ENCODE results near the gene ABCA5. TPM values are rescaled to one million over a fixed set of nuclear protein-coding genes. Genes with fewer than 3 reads are reported as not detected.

Gene ABCA5
- total and polyA plus RNA-seq, 2 experiments from 2014 or later = 9.4 to 9.7 TPM

- no peak for DNase-seq
- in situ Hi-C loops (cut with MboI) = no loop called here
- WGBS, 2 experiments (ENCODE audit: low coverage in 1 of 2, low lambda C conversion rate in 2 of 2, missing lambda C conversion rate in 2 of 2) = 54 to 57% methylated on average over 15 of the region's 15 CpGs
- H2AFZ ChIP-seq = peak overlapping the region; percentile 95
- TF ChIP-seq EZH2 (IDR thresholded peaks at IDR 0.05; ENCODE audit: insufficient read depth, poor library complexity, severe bottlenecking) (no peak), EZH2phosphoT487 (IDR thresholded peaks at IDR 0.05; ENCODE audit: insufficient read depth, low read depth) (no peak)
- peak overlapping the region; percentile 86 for H3K4me3 ChIP-seq
- no peaks in the 10 kb centered on the region for H3K36me3 ChIP-seq (ENCODE audit: low read depth)
- peaks cover 17% of the 10 kb centered on the region for H3F3A ChIP-seq (ENCODE audit: insufficient read depth)
- no peaks in the 10 kb centered on the region for H3K27me3 ChIP-seq (replicated peaks; ENCODE audit: insufficient read depth)
- H3K9ac ChIP-seq = peak overlapping the region; percentile 79
- no peaks in the 10 kb centered on the region for H3K9me3 ChIP-seq (ENCODE audit: low read depth)
- H4K20me1 ChIP-seq (ENCODE audit: insufficient read depth) = no peaks in the 10 kb centered on the region
- no peaks in the 10 kb centered on the region for H3K9me2 ChIP-seq (ENCODE audit: insufficient read depth)
- 0 out of 2 replicates have a peak, but pooled peaks cover 4% of the 10 kb centered on the region for H3K79me2 ChIP-seq (ENCODE audit: insufficient read depth)
- no peaks in the 10 kb centered on the region for H3K4me1 ChIP-seq (ENCODE audit: insufficient read depth)
- H3K27ac ChIP-seq = peak overlapping the region; percentile 3
- peak overlapping the region; percentile 95 for H3K4me2 ChIP-seq (ENCODE audit: unreplicated experiment)
Observed at GRCh38 chr17:69325518-69326376, 1.2 kb downstream of the ABCA5 start.

DNA sequence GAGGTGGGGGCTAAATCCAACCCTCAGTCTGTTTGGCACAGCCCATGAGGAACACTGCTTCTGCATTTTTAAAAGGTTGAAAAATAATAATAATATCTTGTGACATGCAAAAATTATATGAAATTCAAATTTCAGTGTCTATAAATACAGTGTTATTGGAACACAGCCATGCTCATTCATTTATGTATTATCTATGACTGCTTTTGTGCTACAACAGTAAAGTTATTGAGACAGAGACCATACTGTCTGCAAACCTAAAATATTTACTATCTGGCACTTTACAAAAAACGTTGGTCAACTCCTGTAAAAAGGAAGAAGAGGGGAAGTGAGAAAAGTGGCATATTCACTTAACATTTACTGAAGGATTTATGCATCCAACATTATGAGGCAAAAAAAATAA, 3.1 kb downstream of the ABCA5 start:
- no peaks in the 10 kb centered on the region for H4K20me1 ChIP-seq (ENCODE audit: insufficient read depth)
- H3K4me3 ChIP-seq = no peak overlapping the region
- no peak overlapping the region for H3K4me2 ChIP-seq (ENCODE audit: unreplicated experiment)
- H3K9me3 ChIP-seq (ENCODE audit: low read depth) = no peaks in the 10 kb centered on the region
- H3K27me3 ChIP-seq (replicated peaks; ENCODE audit: insufficient read depth) = no peaks in the 10 kb centered on the region
- H3F3A ChIP-seq (ENCODE audit: insufficient read depth) = peaks cover 17% of the 10 kb centered on the region
- no peaks in the 10 kb centered on the region for H3K36me3 ChIP-seq (ENCODE audit: low read depth)
- no peaks in the 10 kb centered on the region; the same call in 1 of the 2 replicates for H3K9me2 ChIP-seq (ENCODE audit: insufficient read depth)
- in situ Hi-C loops (cut with MboI) = no loop called here
- no peak overlapping the region for H3K9ac ChIP-seq
- H3K4me1 ChIP-seq (ENCODE audit: insufficient read depth) = no peaks in the 10 kb centered on the region
- H2AFZ ChIP-seq = no peak overlapping the region
- no peak overlapping the region for H3K27ac ChIP-seq
- H3K79me2 ChIP-seq (ENCODE audit: insufficient read depth) = 0 out of 2 replicates have a peak, but pooled peaks cover 4% of the 10 kb centered on the region
- no peak for TF ChIP-seq EZH2phosphoT487 (IDR thresholded peaks at IDR 0.05; ENCODE audit: insufficient read depth, low read depth)
- no peak for TF ChIP-seq EZH2 (IDR thresholded peaks at IDR 0.05; ENCODE audit: insufficient read depth, poor library complexity, severe bottlenecking)
- 69 to 79% methylated on average over 1 of the region's 1 CpG for WGBS, 2 experiments (ENCODE audit: low coverage in 1 of 2, low lambda C conversion rate in 2 of 2, missing lambda C conversion rate in 2 of 2)
- no peak for DNase-seq

DNA sequence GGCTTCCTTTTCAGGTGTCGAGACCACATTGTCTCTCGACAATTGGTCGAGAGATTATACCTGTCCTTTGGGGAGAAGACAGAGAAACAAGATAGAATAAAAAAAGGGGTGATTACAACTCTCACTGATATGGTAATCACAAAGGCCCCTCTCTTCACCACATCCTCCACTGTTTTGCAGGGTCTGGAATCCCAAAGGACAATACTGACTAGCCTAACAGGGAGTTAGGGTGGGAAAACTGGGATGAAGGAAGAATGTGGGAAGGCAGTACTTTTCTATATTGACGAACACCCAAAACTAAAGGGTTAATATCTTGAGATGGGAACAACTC, 6.1 kb downstream of the ABCA5 start:
- Histone ChIP-seq H3K27ac (no peak overlapping the region), H3K9ac (no peak overlapping the region), H3K9me3 (ENCODE audit: low read depth) (no peaks in the 10 kb centered on the region), H2AFZ (no peak overlapping the region), H3K9me2 (ENCODE audit: insufficient read depth) (no peaks in the 10 kb centered on the region; the same call in 1 of the 2 replicates), H4K20me1 (ENCODE audit: insufficient read depth) (no peaks in the 10 kb centered on the region), H3K4me2 (ENCODE audit: unreplicated experiment) (no peak overlapping the region), H3F3A (ENCODE audit: insufficient read depth) (0 out of 2 replicates have a peak, but pooled peaks cover 2% of the 10 kb centered on the region), H3K4me1 (ENCODE audit: insufficient read depth) (no peaks in the 10 kb centered on the region), H3K4me3 (no peak overlapping the region), H3K79me2 (ENCODE audit: insufficient read depth) (0 out of 2 replicates have a peak, but pooled peaks cover 4% of the 10 kb centered on the region), H3K27me3 (replicated peaks; ENCODE audit: insufficient read depth) (no peaks in the 10 kb centered on the region), H3K36me3 (ENCODE audit: low read depth) (no peaks in the 10 kb centered on the region)
- no peak for DNase-seq
- in situ Hi-C loops (cut with MboI) = no loop called here
- TF ChIP-seq EZH2 (IDR thresholded peaks at IDR 0.05; ENCODE audit: insufficient read depth, poor library complexity, severe bottlenecking) = no peak
- no peak for TF ChIP-seq EZH2phosphoT487 (IDR thresholded peaks at IDR 0.05; ENCODE audit: insufficient read depth, low read depth)
- 82 to 84% methylated on average over 4 of the region's 4 CpGs for WGBS, 2 experiments (ENCODE audit: low coverage in 1 of 2, low lambda C conversion rate in 2 of 2, missing lambda C conversion rate in 2 of 2)

- H3F3A ChIP-seq (ENCODE audit: insufficient read depth) = no peaks in the 10 kb centered on the region
- 0 out of 2 replicates have a peak, but pooled peaks cover 4% of the 10 kb centered on the region for H3K79me2 ChIP-seq (ENCODE audit: insufficient read depth)
- H3K4me2 ChIP-seq (ENCODE audit: unreplicated experiment) = no peak overlapping the region
- no peak overlapping the region for H2AFZ ChIP-seq
- H3K36me3 ChIP-seq (ENCODE audit: low read depth) = no peaks in the 10 kb centered on the region
- TF ChIP-seq EZH2phosphoT487 (IDR thresholded peaks at IDR 0.05; ENCODE audit: insufficient read depth, low read depth) (no peak), EZH2 (IDR thresholded peaks at IDR 0.05; ENCODE audit: insufficient read depth, poor library complexity, severe bottlenecking) (no peak)
- H3K27me3 ChIP-seq (replicated peaks; ENCODE audit: insufficient read depth) = no peaks in the 10 kb centered on the region
- H4K20me1 ChIP-seq (ENCODE audit: insufficient read depth) = no peaks in the 10 kb centered on the region
- no peaks in the 10 kb centered on the region for H3K4me1 ChIP-seq (ENCODE audit: insufficient read depth)
- 75 to 77% methylated on average over 5 of the region's 5 CpGs for WGBS, 2 experiments (ENCODE audit: low coverage in 1 of 2, low lambda C conversion rate in 2 of 2, missing lambda C conversion rate in 2 of 2)
- in situ Hi-C loops (cut with MboI) = no loop called here
- H3K9me2 ChIP-seq (ENCODE audit: insufficient read depth) = no peaks in the 10 kb centered on the region; the same call in 1 of the 2 replicates
- no peak overlapping the region for H3K9ac ChIP-seq
- no peak overlapping the region for H3K4me3 ChIP-seq
- DNase-seq = peak; percentile 6
- no peaks in the 10 kb centered on the region for H3K9me3 ChIP-seq (ENCODE audit: low read depth)
- H3K27ac ChIP-seq = no peak overlapping the region
Observed at GRCh38 chr17:69320210-69320907, 6.6 kb downstream of the ABCA5 start.
